Kidney tubule cell (primary cell): ENCODE data around the gene GNRH2.
"Not testable (repeated sequence)": the region's sequence is repeated elsewhere in the genome, so short reads cannot be mapped to it uniquely, and the experiment has no call there.

Experiments
- DNase-seq: peaks from one replicate; pipeline ENCODE4 v3.0.0-alpha.2; 2018; ENCODE audit warnings: low spot score

The GNRH2 gene

GRCh38 chr20:3073251-3073643 lies 29.8 kb downstream of the GNRH2 start:
- not testable (repeated sequence) for DNase-seq

GRCh38 chr20:3074812-3075211 lies 31.4 kb downstream of the GNRH2 start:
- no peak for DNase-seq

DNA sequence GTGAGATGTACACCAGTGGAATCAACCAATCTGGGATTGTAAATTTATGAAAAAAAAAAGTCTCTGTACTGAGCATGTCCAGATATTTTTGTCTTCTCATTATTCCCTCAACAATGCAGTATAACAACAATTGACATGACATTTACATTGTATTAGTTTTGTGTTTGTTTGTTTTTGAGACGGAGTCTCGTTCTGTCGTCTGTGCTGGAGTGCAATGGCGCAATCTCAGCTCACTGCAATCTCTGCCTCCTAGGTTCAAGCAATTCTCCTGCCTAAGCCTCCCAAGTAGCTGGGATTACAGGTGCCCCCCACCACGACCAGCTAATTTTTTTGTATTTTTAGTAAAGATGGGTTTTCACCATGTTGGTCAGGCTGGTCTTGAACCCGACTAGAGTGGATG lies 31.9 kb downstream of the GNRH2 start:
- not testable (repeated sequence) for DNase-seq

- DNase-seq = no peak
Observed at GRCh38 chr20:3077618-3078134, 34.3 kb downstream of the GNRH2 start.

- DNase-seq = peak; percentile 68
Observed at GRCh38 chr20:3080939-3081388, 37.5 kb downstream of the GNRH2 start.

GRCh38 chr20:3081641-3082040 lies 38.2 kb downstream of the GNRH2 start:
- no peak for DNase-seq

DNA sequence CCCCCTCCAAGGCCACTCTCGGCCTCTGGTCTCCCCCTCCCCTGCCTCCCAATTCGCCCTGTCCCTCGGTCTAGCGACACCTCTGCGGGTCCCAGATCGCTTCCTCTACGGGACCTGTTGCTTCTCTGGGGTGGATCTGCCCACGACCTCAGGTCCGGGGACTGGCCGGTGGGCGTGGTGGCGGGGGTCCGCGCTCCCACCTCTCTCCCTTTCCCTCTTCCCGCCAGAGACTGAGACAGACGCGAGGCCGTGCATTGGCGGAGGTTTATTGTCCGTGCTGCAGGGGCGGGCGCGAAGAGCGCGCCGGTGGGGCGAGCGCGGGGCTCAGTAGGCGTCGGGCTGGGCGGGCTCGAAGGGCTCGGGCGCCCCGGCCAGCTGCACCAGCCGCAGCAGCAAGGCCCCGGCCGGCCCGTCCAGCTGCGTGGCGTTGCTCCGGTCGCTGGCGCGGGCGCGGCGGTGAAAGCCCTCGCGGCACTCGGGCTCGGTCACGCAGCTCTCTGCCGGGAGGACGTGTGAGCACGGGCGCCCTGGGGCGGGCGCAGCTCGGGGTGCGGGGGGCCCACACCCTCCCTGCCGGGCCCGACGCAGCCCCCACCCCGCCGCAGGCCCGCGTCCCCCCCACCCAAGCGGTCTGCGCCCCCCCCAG lies 39.0 kb downstream of the GNRH2 start:
- no peak for DNase-seq

GRCh38 chr20:3082955-3083952 lies 39.8 kb downstream of the GNRH2 start:
- DNase-seq = no peak

- DNase-seq = no peak
Observed at GRCh38 chr20:3084283-3084985, 41.0 kb downstream of the GNRH2 start, which contains the start of gene AVP. AVP (minus strand) TSS chr20:3084724; CDS start chr20:3084674, 50 bp downstream.

DNA sequence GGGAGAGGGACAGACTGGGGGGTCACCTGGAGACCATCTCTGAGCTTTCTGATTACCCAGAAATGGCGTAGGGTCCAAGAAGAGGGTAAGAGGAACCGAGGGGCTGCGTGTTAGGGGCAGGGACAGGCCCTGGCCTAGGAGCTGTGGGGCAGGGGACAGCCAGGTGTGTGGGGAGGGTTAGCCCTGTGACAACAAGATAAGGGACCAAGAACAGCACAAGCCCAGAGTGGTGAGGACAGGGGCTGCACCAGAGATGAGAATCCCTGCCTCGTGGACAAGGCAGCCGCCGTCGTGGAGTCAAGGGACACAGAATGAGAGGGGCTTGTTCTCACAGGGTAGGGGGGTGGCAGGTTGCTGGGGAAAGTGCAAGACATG lies 41.6 kb downstream of the GNRH2 start:
- no peak for DNase-seq

DNA sequence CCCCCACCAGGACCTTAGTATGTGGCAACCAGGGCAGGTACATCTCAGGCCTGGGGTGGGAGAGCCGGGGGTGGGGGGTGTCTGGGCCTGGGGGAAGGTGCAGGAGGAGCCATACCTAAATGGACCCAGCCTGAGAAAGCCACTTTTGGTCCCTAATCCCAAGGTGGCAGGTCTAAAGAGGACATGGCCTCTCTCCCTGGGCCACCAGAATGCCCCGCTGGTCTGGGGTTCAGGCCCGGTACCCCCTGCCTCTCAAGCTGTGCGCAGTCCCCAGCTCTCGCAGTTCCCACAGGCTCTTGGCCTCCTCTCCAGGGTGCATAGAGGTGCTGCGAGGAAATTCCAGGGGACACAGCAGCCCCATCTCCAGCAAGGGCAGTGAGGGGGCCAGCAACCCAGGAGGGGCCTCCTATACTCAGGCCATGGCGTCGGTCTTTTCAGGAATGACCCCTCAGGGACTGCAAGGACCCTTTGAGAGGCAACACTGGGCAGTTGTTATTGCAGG lies 42.2 kb downstream of the GNRH2 start:
- no peak for DNase-seq

- no peak for DNase-seq
Observed at GRCh38 chr20:3088031-3088430, 44.6 kb downstream of the GNRH2 start.

- no peak for DNase-seq
Observed at GRCh38 chr20:3090565-3090964, 47.1 kb downstream of the GNRH2 start.

GRCh38 chr20:3092611-3093379 lies 49.4 kb downstream of the GNRH2 start:
- no peak for DNase-seq

GRCh38 chr20:3093861-3094361 lies 50.5 kb downstream of the GNRH2 start:
- no peak for DNase-seq

DNA sequence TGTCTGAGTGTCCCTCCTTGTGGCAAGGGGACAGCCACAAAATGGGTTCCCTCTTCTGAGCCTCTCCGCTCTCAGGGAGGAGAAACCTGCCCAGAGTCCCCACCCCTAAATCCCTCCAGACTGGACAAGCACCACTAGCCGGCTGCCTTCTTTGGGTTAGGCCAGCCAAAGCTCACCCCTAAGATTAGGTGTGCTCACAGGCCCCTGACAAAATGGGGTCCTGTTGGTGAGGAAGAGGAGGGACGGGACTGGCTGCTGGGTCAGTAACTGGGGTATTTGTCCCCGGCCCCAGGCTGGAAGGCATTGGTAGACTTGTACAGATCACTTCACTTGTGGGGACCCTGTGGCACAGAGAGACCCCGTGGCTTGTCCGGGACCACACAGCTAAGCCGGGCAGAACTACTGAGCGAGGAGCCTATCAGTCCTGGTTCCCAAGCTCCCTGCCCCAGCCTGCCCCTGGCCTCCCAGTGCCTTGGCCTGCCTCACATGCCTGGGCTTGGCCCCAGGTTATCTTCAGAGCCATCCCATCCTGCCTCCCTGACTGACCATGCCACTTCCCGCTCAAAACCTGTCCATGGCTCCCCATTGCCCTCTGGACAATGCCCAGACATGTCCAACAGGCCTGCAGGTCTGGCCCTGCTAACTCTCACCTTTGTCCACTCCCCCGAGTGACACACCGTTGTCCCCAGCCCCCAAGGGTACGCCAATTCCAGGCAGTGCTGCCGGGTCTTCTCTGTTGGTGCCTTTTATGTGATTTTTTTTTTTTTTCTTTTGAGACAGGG lies 51.6 kb downstream of the GNRH2 start:
- no peak for DNase-seq
